H1 (cell line): ENCODE measurements around the gene KIF13A. TPM values are rescaled to one million over a fixed set of nuclear protein-coding genes. Genes with fewer than 3 reads are reported as not detected.

Experiments
- CBX8 ChIP-seq: fragments of 300-800, 300-1000 bp; sonication (generic); IDR thresholded peaks from 2 replicates; pipeline ENCODE4 v1.7.1; 2016; ENCODE audit warnings: low read depth, low read length, borderline replicate concordance
- EGR1 ChIP-seq: IDR thresholded peaks from 2 replicates; pipeline ENCODE4 v1.6.1; 2011; ENCODE audit warnings: low read depth, low read length, borderline replicate concordance
- EP300 ChIP-seq, 2 experiments: IDR thresholded peaks; 1 replicate in 1 of 2; 2 replicates in 1 of 2; pipeline ENCODE4 v1.6.1; 2011 to 2012; ENCODE audit warnings: low read depth in 2 of 2, low read length in 2 of 2, mild to moderate bottlenecking in 2 of 2, borderline replicate concordance in 1 of 2, inconsistent platforms in 1 of 2, moderate library complexity in 1 of 2
- GABPA ChIP-seq: IDR thresholded peaks from 2 replicates; pipeline ENCODE4 v1.6.1; 2011; ENCODE audit warnings: mild to moderate bottlenecking, low read length, moderate library complexity, borderline replicate concordance; ENCODE audit not compliant: insufficient read depth
- MAX ChIP-seq: IDR thresholded peaks from 2 replicates; pipeline ENCODE4 v1.6.1; 2012; ENCODE audit warnings: inconsistent platforms
- NRF1 ChIP-seq: IDR thresholded peaks from 2 replicates; pipeline ENCODE4 v1.6.1; 2011; ENCODE audit warnings: mild to moderate bottlenecking, low read depth, low read length, improper control_type of control experiment
- SIN3A ChIP-seq, 2 experiments: IDR thresholded peaks in 1 of 2; conservative IDR thresholded peaks in 1 of 2; 2 replicates each; pipeline ENCODE4 v1.6.1; 2011 to 2012; ENCODE audit warnings: low read length in 2 of 2, improper control_type of control experiment in 1 of 2, low read depth in 1 of 2, mild to moderate bottlenecking in 1 of 2
- SP1 ChIP-seq: IDR thresholded peaks from 2 replicates; pipeline ENCODE4 v1.6.1; 2011; ENCODE audit warnings: low read depth, low read length
- SP2 ChIP-seq: IDR thresholded peaks from 2 replicates; pipeline ENCODE4 v1.6.1; 2012; ENCODE audit warnings: mild to moderate bottlenecking, low read length, inconsistent platforms
- SP4 ChIP-seq: IDR thresholded peaks from 2 replicates; pipeline ENCODE4 v1.6.1; 2012; ENCODE audit warnings: low read length, inconsistent platforms
- SRF ChIP-seq: IDR thresholded peaks from 2 replicates; pipeline ENCODE4 v1.6.1; 2011; ENCODE audit warnings: mild to moderate bottlenecking, low read depth, low read length, moderate library complexity
- USF2 ChIP-seq: IDR thresholded peaks from 2 replicates; pipeline ENCODE4 v1.6.1; 2011; ENCODE audit warnings: low read length, improper control_type of control experiment
- YY1 ChIP-seq: IDR thresholded peaks from 2 replicates; pipeline ENCODE4 v1.6.1; 2011; ENCODE audit warnings: low read depth, mild to moderate bottlenecking, low read length
- polyA plus RNA-seq, 7 experiments: library from polyadenylated mRNA; depleted of rRNA in 3 of 7; stranded (reverse) in 5 of 7; unstranded in 2 of 7; fragments of >200 nt in 5 of 7; fragments of 200-250 nt in 2 of 7; gene quantifications; 1 replicate in 5 of 7; 2 replicates in 1 of 7; 4 replicates in 1 of 7; pipeline versions ENCODE4 v1.2.1 to v1.2.3, GENCODE V29; 2011 to 2013; ENCODE audit warnings: missing spikeins in 2 of 7, mixed read lengths in 2 of 7
- total RNA-seq: library from RNA; stranded (reverse); fragmentation: NEBNext Ultra II Directional; extraction: Animal tissue kit (Norgen Biotek cat#: 25700); gene quantifications from 2 replicates; pipeline ENCODE4 v1.2.1, GENCODE V29; 2021
- TF ChIP-seq, protein P1 (sequence below): IDR thresholded peaks from 2 replicates; pipeline ENCODE4 v1.6.1; 2011; ENCODE audit warnings: low read depth, mild to moderate bottlenecking, low read length; ENCODE audit not compliant: insufficient read depth

The KIF13A gene
- total and polyA plus RNA-seq, 2 of the 8 experiments (the other 6 are each of a cell fraction or from before 2014, with no cell fraction given), result 14.7 to 40.8 TPM

- TF ChIP-seq MAX (0 out of 2 replicates have a peak, but pooled peaks have one; percentile 9), SIN3A (conservative IDR thresholded peaks at IDR 0.05 in 1 of 2, IDR thresholded peaks at IDR 0.05 in 1 of 2; ENCODE audit: low read depth in 1 of 2, low read length in 2 of 2) (0 out of 4 replicates have a peak, but pooled peaks of 1 of the 2 experiments have one; percentile 40), EP300 (IDR thresholded peaks at IDR 0.05; ENCODE audit: borderline replicate concordance in 1 of 2, low read depth in 2 of 2, low read length in 2 of 2) (peak in 1 of 2 experiments; percentile 86; a peak in 1 of 3 replicates), SRF (no peak), SP2 (no peak), YY1 (no peak), NRF1 (no peak), SP4 (no peak), USF2 (no peak), EGR1 (no peak), GABPA (no peak), CBX8 (no peak), SP1 (no peak)
- TF ChIP-seq, protein P1, sequence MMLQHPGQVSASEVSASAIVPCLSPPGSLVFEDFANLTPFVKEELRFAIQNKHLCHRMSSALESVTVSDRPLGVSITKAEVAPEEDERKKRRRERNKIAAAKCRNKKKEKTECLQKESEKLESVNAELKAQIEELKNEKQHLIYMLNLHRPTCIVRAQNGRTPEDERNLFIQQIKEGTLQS, result no peak
These were observed 262.4 kb downstream of the KIF13A start (continued) for GRCh38 chr6:17725083-17725482.
